ENCODE data around the gene RFC4.

DNA sequence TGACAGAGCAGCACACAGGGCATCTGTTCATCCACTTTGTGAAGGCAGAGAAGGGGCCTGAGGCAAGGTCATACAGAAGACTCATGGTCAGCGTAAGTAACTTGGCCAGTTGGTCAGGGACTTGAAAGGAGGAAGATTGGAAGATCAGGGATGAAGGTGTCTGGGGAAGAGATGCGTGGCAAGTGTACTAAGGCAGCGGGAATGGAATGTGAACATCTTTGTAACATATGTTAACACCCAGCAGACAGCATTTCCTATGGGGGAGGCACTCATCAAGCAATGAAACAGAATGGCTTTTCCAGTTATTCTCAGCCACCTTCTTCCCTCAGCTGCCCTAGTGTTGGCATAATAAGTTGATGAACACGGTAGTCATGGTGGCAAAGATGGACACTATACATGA, 7.8 kb upstream of the RFC4 start:
- TF ChIP-seq CBFB (CRISPR knock-in tag; IDR thresholded peaks at IDR 0.05) (no peak), NFYC (CRISPR knock-in tag; IDR thresholded peaks at IDR 0.05) (no peak), FOSL1 (CRISPR knock-in tag; IDR thresholded peaks at IDR 0.05; ENCODE audit: borderline replicate concordance) (no peak), YY1 (IDR thresholded peaks at IDR 0.05; ENCODE audit: insufficient read depth, insufficient replicate concordance, low read depth, low read length) (no peak), JARID2 (CRISPR knock-in tag; IDR thresholded peaks at IDR 0.05; ENCODE audit: insufficient replicate concordance) (no peak), MYC (CRISPR knock-in tag; IDR thresholded peaks at IDR 0.05; ENCODE audit: borderline replicate concordance) (no peak), TCF12 (IDR thresholded peaks at IDR 0.05) (no peak), TCF12 (CRISPR knock-in tag; IDR thresholded peaks at IDR 0.05) (no peak), ZNF441 (CRISPR knock-in tag; IDR thresholded peaks at IDR 0.05; ENCODE audit: borderline replicate concordance) (no peak)
- TF ChIP-seq, protein P1, sequence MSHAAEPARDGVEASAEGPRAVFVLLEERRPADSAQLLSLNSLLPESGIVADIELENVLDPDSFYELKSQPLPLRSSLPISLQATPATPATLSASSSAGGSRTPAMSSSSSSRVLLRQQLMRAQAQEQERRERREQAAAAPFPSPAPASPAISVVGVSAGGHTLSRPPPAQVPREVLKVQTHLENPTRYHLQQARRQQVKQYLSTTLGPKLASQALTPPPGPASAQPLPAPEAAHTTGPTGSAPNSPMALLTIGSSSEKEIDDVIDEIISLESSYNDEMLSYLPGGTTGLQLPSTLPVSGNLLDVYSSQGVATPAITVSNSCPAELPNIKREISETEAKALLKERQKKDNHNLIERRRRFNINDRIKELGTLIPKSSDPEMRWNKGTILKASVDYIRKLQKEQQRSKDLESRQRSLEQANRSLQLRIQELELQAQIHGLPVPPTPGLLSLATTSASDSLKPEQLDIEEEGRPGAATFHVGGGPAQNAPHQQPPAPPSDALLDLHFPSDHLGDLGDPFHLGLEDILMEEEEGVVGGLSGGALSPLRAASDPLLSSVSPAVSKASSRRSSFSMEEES (CRISPR knock-in tag; IDR thresholded peaks at IDR 0.05), result no peak
- TF ChIP-seq, protein P2, sequence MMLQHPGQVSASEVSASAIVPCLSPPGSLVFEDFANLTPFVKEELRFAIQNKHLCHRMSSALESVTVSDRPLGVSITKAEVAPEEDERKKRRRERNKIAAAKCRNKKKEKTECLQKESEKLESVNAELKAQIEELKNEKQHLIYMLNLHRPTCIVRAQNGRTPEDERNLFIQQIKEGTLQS (CRISPR knock-in tag; IDR thresholded peaks at IDR 0.05), result no peak
- TF ChIP-seq, protein P3, sequence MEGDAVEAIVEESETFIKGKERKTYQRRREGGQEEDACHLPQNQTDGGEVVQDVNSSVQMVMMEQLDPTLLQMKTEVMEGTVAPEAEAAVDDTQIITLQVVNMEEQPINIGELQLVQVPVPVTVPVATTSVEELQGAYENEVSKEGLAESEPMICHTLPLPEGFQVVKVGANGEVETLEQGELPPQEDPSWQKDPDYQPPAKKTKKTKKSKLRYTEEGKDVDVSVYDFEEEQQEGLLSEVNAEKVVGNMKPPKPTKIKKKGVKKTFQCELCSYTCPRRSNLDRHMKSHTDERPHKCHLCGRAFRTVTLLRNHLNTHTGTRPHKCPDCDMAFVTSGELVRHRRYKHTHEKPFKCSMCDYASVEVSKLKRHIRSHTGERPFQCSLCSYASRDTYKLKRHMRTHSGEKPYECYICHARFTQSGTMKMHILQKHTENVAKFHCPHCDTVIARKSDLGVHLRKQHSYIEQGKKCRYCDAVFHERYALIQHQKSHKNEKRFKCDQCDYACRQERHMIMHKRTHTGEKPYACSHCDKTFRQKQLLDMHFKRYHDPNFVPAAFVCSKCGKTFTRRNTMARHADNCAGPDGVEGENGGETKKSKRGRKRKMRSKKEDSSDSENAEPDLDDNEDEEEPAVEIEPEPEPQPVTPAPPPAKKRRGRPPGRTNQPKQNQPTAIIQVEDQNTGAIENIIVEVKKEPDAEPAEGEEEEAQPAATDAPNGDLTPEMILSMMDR (CRISPR knock-in tag; IDR thresholded peaks at IDR 0.05), result no peak
- TF ChIP-seq, protein P4, sequence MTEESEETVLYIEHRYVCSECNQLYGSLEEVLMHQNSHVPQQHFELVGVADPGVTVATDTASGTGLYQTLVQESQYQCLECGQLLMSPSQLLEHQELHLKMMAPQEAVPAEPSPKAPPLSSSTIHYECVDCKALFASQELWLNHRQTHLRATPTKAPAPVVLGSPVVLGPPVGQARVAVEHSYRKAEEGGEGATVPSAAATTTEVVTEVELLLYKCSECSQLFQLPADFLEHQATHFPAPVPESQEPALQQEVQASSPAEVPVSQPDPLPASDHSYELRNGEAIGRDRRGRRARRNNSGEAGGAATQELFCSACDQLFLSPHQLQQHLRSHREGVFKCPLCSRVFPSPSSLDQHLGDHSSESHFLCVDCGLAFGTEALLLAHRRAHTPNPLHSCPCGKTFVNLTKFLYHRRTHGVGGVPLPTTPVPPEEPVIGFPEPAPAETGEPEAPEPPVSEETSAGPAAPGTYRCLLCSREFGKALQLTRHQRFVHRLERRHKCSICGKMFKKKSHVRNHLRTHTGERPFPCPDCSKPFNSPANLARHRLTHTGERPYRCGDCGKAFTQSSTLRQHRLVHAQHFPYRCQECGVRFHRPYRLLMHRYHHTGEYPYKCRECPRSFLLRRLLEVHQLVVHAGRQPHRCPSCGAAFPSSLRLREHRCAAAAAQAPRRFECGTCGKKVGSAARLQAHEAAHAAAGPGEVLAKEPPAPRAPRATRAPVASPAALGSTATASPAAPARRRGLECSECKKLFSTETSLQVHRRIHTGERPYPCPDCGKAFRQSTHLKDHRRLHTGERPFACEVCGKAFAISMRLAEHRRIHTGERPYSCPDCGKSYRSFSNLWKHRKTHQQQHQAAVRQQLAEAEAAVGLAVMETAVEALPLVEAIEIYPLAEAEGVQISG (CRISPR knock-in tag; IDR thresholded peaks at IDR 0.05), result no peak

Measured in HepG2 (cell line).